ENCODE data around the gene SERGEF.

DNA sequence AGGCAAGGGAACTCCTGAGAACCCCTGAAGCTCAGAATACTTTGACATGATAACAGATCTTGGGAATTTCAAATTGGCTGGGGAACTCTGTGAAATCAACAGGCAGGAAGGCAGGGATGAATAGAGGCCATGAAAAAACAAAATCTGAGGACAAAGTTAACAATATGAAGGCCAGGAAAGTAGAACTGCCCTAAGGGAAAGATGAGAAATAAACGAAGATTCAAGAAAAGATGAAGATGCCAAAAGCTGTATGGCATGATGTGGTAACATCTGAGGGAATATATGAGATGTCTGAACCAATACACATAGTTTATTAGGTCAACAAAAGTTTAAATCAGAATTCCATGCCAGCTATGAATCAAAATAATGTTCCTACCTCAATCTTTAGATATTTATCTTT, 25.0 kb downstream of the SERGEF start:
- TF ChIP-seq, protein P1, sequence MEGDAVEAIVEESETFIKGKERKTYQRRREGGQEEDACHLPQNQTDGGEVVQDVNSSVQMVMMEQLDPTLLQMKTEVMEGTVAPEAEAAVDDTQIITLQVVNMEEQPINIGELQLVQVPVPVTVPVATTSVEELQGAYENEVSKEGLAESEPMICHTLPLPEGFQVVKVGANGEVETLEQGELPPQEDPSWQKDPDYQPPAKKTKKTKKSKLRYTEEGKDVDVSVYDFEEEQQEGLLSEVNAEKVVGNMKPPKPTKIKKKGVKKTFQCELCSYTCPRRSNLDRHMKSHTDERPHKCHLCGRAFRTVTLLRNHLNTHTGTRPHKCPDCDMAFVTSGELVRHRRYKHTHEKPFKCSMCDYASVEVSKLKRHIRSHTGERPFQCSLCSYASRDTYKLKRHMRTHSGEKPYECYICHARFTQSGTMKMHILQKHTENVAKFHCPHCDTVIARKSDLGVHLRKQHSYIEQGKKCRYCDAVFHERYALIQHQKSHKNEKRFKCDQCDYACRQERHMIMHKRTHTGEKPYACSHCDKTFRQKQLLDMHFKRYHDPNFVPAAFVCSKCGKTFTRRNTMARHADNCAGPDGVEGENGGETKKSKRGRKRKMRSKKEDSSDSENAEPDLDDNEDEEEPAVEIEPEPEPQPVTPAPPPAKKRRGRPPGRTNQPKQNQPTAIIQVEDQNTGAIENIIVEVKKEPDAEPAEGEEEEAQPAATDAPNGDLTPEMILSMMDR (IDR thresholded peaks at IDR 0.05) = no peak
- TF ChIP-seq POLR2A (IDR thresholded peaks at IDR 0.05) = no peak
